LNCaP clone FGC (cell line): ENCODE data around the gene PLRG1.
A peak's percentile ranks its signal among the peaks of the same experiment; 100 is the strongest.

Experiments
- DNase-seq: peaks from one replicate; pipeline ENCODE4 v3.0.0-alpha.2; 2011; ENCODE audit warnings: low read depth
- H3K4me3 ChIP-seq: 2 replicates; pipeline ENCODE4 v1.5.1; 2011; ENCODE audit warnings: mild to moderate bottlenecking, low read depth, low read length, control low read depth
- TF ChIP-seq, protein P1 (sequence below): IDR thresholded peaks from 2 replicates; pipeline ENCODE4 v1.5.1; 2012; ENCODE audit warnings: mild to moderate bottlenecking; ENCODE audit not compliant: control insufficient read depth, insufficient read depth; ENCODE audit errors: extremely low read depth

The PLRG1 gene

DNA sequence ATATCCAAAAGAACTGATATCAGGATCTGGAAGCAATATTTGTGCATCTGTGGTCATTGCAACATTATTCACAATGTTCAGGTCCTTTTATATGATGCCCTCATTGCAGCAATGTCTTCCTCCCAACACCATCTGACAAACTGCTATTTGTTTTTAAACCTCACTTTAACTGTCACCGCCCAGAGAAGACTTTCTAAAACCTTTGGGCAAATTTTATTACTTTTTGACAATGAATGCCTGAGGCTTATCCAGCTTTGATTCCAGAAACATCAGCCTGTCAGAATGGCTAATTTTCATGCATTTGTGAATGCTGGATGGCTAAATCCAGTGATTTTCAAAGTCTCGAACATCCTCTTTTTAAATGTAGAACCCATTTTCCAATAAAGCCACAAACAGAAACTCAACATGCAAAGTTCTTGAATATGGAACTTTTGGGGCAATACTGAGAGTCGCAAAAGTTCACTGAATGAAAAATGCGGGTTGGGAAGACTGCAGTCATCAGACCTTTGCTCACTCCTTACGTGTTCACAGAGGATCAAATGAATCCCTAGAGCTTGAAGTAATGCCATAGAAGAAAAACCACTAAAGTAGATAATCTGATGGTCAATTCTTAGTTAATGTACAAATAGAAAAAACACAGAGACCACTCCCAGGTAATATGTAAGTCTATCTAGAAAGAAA, 23.1 kb upstream of the PLRG1 start:
- no peak overlapping the region for H3K4me3 ChIP-seq
- TF ChIP-seq, protein P1, sequence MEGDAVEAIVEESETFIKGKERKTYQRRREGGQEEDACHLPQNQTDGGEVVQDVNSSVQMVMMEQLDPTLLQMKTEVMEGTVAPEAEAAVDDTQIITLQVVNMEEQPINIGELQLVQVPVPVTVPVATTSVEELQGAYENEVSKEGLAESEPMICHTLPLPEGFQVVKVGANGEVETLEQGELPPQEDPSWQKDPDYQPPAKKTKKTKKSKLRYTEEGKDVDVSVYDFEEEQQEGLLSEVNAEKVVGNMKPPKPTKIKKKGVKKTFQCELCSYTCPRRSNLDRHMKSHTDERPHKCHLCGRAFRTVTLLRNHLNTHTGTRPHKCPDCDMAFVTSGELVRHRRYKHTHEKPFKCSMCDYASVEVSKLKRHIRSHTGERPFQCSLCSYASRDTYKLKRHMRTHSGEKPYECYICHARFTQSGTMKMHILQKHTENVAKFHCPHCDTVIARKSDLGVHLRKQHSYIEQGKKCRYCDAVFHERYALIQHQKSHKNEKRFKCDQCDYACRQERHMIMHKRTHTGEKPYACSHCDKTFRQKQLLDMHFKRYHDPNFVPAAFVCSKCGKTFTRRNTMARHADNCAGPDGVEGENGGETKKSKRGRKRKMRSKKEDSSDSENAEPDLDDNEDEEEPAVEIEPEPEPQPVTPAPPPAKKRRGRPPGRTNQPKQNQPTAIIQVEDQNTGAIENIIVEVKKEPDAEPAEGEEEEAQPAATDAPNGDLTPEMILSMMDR = no peak
- DNase-seq = no peak

DNA sequence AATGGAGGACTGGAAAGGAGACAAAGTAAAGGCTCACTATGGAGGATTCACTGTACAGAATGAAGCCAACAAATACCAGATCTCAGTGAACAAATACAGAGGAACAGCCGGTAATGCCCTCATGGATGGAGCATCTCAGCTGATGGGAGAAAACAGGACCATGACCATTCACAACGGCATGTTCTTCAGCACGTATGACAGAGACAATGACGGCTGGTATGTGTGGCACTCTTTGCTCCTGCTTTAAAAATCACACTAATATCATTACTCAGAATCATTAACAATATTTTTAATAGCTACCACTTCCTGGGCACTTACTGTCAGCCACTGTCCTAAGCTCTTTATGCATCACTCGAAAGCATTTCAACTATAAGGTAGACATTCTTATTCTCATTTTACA, 19.4 kb upstream of the PLRG1 start:
- peak; percentile 34 for DNase-seq
- no peak overlapping the region for H3K4me3 ChIP-seq
- TF ChIP-seq, protein P1 = no peak

- no peak overlapping the region for H3K4me3 ChIP-seq
- DNase-seq = peak; percentile 64
- TF ChIP-seq, protein P1 = no peak
Observed at GRCh38 chr4:154569028-154569427, 18.8 kb upstream of the PLRG1 start.

DNA sequence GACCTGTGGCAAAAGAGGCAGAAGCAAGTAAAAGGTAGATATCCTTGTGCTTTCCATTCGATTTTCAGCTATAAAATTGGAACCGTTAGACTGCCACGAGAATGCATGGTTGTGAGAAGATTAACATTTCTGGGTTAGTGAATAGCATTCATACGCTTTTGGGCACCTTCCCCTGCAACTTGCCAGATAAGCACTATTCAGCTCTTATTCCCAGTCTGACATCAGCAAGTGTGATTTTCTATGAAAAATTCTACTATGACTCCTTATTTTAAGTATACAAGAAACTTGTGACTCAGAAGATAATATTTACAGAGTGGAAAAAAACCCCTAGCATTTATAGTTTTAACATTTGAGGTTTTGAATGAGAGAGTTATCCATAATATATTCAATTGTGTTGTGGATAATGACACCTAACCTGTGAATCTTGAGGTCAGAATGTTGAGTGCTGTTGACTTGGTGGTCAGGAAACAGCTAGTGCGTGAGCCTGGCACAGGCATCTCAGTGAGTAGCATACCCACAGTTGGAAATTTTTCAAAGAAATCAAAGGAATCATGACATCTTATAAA, 16.5 kb upstream of the PLRG1 start:
- DNase-seq = no peak
- TF ChIP-seq, protein P1 = no peak
- H3K4me3 ChIP-seq = no peak overlapping the region

DNA sequence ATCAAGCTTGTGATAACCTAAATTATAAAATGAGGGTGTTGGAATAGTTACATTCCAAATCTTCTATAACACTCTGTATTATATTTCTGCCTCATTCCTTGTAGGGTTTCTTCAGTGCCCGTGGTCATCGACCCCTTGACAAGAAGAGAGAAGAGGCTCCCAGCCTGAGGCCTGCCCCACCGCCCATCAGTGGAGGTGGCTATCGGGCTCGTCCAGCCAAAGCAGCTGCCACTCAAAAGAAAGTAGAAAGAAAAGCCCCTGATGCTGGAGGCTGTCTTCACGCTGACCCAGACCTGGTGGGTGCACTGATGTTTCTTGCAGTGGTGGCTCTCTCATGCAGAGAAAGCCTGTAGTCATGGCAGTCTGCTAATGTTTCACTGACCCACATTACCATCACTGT, 15.5 kb upstream of the PLRG1 start:
- TF ChIP-seq, protein P1 = no peak
- no peak for DNase-seq
- H3K4me3 ChIP-seq = no peak overlapping the region

GRCh38 chr4:154564311-154564710, 14.1 kb upstream of the PLRG1 start:
- DNase-seq = no peak
- no peak overlapping the region for H3K4me3 ChIP-seq
- TF ChIP-seq, protein P1 = no peak
